Activated CD8-positive, alpha-beta memory T cell treated with anti-CD3 and anti-CD28 coated beads, Interleukin-2, amount 50 U/mL, for 48 hours (primary cell): Measurements from ENCODE around the gene TIMM29.
"Not testable (repeated sequence)": the region's sequence is repeated elsewhere in the genome, so short reads cannot be mapped to it uniquely, and the experiment has no call there.

Experiments used
- DNase-seq: peaks from one replicate; pipeline ENCODE4 v3.0.0-alpha.2; 2020

TIMM29 gene

DNA sequence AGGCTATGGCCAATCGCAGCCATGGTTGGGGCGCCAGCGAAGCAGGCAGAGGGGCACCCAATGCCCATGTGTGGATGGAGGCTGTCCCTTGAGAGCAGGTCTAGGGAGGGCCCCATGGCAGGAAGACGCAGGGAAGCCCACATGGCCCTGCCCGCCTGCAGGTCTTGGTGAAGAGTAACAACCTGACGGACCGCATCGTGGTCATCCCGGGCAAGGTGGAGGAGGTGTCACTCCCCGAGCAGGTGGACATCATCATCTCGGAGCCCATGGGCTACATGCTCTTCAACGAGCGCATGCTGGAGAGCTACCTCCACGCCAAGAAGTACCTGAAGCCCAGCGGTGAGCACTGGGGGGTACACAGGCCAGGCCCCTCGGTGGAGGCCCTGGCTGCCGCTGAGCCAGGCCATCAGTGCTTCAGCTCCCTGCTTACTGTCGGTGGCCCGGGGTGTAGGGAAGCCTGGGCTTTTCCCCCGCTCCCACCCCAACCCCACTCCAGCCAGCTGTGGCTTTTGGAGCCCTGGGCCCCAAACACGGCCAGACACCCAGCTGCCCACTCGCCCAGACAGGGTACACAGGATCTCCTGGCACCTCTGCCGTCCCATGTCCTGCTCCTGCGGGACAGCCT, 14.8 kb upstream of the TIMM29 start:
- DNase-seq: no peak

DNA sequence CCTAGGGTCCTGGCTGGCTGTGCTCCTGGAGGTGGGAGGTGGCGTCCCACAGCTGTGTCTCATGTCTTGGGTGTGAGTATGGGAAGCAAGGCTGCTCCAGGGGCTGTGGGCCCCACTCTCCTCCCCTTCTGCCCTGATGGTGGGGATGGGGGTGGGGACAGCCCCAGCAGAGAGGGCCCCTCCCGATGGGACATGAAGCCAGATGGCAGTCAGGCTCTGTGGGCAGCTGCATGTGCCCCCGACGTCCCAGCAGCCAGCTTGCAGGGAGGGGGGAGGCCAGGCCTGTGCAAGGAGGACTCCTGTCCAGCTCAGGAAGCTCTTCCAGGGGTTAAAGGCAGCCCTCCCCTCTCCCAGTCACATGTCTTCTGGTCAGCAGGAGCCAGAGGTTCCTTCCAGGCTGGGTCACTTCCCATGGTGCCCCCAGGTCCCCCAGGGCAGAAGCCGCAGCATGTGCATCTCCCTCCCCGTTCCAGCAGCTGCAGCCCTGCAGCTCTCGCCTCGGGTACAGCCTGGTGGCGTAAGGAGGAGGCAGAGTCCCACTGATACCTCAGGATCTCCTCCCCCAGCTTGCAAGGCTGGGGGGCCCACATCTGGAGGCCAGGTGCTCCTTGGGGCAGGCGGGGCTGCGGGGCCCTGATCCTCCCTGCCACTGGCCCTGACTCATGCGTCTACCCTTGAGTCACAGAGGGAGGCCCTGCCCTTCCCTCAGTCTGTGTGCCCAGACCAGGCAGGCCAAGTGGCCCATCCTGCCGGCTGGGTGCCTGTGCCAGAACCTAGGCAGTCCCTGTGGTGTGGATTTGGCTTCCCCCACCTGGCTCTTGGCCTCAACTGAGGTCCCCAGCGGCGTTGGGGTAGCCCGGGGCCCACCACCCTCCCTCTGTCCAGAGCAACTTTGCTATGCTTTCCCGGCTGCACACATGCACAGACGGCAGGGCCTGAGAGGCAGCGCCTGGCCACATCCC, 13.2 kb upstream of the TIMM29 start:
- DNase-seq: no peak

DNA sequence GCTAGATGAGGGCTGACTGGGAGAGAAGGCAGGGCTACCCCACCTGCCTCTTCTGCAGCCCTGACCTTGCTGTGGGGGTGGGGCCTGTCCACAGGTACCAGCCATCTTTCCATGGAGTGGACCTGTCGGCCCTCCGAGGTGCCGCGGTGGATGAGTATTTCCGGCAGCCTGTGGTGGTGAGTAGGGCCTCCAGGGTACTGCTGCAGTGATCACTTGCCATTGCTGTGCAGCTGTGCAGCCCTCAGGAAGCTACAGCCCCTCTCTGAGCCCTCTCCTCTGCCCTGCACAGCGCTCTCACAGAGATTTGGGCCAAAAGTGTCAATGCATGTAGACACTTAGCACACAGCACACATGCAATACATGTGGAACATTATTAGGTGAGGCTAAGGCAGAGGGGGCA, 12.0 kb upstream of the TIMM29 start:
- no peak for DNase-seq

DNA sequence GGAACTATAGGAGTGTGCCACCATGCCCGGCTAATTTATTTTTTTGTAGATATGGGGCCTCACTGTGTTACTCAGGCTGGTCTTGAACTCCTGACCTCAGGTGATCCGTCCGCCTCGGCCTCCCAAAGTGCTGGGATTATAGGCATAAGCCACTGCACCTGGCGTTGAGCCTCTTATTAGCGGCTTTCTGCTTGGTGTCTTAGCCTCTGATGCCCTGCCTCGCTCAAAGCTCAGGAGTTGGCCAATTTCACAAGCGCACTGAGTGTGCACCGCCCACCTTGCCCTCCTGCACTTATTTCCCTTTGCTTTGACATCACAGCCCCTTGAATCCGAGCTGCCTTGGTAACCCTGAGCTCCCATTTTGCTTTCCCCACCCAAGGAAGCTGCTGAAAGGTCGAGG, 10.3 kb upstream of the TIMM29 start:
- DNase-seq: no peak

DNA sequence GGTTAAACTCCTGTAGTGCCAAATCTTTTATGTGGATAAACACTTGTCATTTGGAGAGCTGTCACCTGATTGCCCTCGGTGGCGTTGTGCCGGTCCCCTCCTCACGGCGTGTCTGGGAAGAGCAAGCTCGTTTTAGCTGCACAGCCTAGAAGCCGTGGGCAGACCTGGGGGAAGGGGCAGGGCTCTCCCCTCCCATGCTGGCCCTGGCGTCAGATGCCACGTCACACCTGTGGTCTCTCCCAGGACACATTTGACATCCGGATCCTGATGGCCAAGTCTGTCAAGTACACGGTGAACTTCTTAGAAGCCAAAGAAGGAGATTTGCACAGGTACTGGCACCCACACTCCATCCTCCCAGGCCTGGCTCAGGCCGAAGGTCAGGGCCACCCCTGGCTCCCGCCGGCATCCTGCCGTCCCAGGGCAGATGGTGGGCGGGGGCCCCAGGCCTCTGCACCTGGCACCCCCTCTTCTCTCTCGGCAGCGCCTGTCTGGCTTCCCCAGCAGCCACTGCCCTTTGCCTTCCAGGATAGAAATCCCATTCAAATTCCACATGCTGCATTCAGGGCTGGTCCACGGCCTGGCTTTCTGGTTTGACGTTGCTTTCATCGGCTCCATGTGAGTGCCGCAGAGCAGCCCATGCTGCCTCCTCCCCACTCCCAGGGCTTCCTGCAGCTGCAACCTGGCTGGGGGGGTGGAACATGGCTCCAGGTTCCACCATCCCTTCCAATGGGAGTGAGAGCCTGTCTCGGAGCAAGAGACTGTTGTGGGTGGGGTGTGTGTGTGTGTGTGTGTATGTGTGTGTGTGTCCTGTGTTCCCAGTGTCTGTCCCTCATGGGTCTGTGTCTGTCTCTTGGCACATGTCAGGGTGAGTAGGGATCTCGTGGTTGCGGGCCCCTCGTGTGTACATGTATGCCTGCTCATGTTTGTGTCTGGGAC, 9.0 kb upstream of the TIMM29 start:
- no peak for DNase-seq

DNA sequence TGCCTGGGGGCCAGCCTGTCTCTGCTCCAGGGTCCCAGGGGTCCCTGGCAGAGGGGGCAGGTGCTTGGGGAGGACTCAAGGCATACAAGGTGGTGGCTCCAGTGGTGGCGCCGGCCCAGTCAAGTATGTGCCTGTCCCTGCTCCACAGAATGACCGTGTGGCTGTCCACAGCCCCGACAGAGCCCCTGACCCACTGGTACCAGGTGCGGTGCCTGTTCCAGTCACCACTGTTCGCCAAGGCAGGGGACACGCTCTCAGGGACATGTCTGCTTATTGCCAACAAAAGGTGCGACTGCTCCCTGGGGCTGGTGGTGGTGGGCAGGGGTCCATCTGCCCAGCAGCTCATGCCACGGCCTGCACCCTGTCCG, 8.3 kb upstream of the TIMM29 start:
- DNase-seq: no peak

DNA sequence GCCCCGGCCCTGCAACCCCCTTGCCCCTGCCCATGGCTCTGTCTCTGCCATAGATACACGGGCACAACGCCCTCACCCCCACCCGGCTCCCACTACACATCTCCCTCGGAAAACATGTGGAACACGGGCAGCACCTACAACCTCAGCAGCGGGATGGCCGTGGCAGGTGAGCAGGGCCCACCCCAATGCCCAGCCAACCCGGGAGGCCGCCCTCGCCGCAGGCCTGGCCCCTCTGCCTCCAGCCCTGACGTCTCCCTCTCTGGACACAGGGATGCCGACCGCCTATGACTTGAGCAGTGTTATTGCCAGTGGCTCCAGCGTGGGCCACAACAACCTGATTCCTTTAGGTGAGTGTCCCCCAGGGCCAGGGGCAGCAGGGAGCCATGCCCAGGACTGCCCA, 7.8 kb upstream of the TIMM29 start:
- DNase-seq: no peak

DNA sequence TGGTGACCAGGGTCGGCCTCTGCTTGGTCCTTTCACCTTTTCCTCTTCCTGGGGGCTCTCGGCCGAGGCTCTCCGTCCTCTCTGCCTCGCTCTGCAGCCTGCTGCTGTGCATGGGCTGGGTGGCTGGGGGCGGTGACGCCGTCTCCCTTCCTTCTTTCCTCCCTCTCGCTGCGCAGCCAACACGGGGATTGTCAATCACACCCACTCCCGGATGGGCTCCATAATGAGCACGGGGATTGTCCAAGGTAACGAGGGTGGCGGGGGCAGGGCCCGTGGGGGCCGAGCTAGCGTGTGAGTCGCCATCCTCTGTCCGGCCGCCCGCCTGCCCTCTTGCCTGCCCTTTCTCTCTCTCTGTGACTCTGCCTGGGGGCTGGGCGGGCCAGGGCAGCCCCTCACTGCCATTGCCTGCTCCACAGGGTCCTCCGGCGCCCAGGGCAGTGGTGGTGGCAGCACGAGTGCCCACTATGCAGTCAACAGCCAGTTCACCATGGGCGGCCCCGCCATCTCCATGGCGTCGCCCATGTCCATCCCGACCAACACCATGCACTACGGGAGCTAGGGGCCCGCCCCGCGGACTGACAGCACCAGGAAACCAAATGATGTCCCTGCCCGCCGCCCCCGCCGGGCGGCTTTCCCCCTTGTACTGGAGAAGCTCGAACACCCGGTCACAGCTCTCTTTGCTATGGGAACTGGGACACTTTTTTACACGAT, 7.3 kb upstream of the TIMM29 start:
- no peak for DNase-seq

DNA sequence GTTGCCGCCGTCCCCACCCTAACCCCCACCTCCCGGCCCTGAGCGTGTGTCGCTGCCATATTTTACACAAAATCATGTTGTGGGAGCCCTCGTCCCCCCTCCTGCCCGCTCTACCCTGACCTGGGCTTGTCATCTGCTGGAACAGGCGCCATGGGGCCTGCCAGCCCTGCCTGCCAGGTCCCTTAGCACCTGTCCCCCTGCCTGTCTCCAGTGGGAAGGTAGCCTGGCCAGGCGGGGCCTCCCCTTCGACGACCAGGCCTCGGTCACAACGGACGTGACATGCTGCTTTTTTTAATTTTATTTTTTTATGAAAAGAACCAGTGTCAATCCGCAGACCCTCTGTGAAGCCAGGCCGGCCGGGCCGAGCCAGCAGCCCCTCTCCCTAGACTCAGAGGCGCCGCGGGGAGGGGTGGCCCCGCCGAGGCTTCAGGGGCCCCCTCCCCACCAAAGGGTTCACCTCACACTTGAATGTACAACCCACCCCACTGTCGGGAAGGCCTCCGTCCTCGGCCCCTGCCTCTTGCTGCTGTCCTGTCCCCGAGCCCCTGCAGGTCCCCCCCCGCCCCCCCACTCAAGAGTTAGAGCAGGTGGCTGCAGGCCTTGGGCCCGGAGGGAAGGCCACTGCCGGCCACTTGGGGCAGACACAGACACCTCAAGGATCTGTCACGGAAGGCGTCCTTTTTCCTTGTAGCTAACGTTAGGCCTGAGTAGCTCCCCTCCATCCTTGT, 6.5 kb upstream of the TIMM29 start:
- no peak for DNase-seq

DNA sequence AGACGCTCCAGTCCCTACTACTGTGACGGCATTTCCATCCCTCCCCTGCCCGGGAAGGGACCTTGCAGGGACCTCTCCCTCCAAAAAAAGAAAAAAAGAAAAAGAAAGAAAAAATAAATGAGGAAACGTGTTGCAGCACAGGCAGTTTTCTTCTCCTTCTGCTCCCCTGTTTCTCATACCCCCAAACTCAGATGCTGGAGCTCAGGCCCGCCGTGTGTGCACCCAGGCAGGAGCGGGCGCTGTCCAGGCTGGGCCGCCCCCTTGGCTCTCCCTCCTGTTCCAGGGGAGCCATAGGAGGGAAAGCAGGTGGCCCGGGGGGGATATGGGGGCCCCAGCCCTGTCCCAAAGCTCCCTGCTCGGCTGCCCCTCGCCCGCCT, 6.0 kb upstream of the TIMM29 start:
- DNase-seq: no peak

DNA sequence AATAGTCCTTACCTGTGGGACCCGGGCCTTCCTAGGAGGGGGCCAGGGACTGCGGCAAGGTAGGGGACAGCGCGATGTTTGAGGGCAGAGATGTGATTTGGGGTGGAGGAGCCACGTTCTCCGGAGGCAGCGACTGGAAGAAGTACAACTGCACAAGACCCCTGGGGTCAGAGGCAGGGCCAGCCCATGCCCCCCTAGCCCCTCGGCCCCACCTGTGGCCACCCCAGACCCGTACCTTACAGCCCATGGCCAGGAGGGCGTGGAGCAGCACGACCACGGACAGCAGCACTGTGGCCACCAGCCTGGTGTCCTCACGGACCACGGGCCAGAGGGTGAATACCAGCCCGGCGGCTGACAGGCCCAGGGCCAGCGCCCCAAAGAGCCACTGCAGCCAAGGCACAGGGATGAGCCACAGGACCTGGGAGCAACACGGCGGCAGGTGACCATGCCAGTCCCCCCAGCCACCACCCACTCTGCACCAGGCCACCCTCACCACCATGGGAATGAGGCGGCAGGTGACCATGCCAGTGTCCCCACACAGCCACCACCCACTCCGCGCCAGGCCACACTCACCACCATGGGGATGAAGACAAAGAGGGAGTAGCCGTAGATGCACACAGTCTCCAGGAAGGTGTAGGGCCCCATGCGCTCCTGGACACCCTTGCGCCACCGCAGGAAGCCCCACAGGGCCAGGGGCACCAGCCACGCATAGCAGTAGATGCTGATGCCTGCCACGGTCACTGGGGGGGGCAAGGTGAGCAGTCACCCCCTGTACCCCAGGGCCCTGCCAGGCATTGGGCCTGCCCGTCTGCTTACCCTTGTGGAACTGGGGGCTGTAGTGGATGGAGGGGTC, 5.1 kb upstream of the TIMM29 start:
- DNase-seq: no peak

DNA sequence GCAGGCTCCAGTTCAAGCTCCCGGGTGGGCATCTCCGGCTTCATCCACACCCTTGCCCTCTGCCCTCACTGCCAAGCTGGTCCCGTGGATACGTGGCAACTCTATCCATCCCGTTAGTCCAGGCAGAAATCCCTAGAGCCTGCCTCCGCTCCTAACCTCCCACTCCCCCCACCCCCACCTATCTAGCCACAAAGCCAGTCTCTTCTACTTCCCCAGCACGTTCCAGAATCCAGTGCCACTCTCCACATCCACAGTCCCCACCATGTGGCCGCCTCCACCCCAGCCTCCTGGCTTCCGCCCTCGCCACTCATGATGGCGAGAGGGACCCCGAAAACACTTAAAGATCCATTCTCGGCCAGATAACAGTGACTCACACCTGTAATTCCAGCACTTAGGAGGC, 4.0 kb upstream of the TIMM29 start:
- DNase-seq: no peak

DNA sequence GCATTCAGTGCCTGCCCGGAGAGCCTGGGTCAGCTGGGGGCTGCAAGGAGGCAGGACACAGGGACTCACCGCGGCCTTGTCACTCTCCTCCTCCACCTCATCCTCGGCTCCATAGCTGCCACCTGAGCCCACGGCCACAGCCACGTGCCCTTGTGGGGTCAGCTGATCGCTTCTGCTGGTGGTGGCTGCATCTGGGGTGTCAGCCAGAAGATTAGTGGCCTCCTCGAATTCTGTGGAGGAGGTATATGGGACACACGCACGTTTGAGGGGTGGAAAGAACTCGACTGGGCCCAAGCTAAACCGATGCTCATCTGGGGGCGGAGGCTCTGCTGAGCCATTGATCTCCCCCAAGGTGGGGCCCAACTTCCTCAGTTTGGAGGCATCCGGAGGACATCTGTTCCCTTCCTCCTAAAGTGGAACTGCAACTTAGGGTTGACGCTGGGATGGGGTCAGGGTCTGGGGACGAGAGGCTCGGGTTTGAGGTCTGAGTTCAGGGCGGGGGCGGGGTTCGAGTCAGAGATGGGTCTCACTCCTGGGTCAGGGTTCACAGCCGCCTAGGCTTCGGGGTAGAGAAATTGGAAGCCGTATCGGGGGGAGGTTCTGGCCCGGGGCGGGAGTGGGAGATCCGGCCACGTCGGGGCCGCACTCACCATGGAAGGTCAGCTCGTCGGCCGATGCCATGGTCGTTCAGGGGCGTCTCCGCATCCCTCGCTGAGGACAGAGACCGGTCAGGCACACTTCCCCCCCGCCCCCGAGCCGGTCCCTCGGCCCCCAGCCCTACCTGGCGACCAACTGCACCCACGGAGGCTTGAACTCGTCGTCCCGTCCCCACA, 665 bp upstream of the TIMM29 start:
- DNase-seq: no peak

DNA sequence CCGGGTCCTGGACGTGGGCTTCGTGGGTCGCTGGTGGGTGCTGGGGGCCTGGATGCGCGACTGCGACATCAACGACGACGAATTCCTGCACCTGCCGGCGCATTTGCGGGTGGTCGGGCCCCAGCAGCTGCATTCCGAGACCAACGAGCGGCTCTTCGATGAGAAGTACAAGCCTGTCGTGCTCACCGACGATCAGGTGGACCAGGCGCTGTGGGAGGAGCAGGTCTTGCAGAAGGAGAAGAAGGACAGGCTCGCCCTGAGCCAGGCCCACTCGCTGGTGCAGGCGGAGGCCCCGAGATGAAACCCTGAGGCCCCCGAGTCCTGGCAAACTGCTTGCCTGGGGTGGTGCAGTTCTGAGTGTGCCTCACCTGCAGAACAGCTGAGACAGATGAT, 787 bp downstream of the TIMM29 start:
- DNase-seq: no peak

DNA sequence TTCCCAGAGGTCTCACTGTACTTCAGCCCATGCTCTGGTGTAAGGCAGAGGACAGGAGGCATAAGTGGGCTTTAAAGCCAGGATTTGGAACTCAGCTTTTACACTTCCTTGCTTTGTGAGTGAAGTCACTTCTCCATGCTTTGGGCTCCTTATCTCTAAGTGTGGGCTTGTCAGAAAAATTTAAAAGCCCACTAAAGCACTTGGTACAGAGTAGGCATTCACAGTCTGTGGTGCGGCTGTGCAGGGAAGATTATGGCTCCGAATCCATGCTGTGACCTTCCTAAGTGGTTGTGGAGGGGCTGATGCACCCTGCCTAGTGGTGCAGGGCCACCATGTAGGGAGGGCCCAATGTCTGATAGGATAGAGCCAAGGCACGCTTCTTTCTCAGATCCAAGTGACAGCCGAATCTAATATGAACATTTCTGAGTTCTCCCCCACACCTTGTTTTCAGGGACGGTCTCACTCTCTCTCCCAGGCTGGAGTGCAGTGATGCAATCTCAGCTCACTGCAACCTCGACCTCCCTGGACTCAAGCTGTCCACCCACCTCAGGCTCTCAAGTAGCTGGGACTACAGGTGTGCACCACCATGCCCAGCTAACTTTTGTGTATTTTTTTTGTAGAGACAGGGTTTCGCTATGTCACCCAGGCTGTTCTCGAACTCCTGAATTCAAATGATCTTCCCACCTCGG, 6.9 kb downstream of the TIMM29 start:
- no peak for DNase-seq

DNA sequence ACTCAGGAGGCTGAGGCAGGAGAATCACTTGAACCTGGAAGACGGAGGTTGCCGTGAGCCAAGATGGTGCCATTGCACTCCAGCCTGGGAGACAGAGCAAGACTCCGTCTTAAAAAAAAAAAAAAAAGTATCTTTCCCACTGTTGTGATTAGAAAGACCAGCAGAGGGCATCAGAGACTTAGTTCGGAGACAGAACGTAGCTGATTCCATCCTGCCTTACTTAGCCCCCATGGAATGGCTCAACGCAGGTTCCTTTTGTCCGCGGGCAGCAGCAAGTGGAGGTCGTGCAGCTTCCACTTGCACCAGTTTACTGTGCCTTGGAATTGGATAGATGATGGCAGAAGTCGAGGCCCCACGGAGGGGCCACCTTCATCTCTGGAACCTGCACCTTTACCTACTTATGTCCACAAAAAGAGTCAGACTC, 8.1 kb downstream of the TIMM29 start:
- DNase-seq: no peak

DNA sequence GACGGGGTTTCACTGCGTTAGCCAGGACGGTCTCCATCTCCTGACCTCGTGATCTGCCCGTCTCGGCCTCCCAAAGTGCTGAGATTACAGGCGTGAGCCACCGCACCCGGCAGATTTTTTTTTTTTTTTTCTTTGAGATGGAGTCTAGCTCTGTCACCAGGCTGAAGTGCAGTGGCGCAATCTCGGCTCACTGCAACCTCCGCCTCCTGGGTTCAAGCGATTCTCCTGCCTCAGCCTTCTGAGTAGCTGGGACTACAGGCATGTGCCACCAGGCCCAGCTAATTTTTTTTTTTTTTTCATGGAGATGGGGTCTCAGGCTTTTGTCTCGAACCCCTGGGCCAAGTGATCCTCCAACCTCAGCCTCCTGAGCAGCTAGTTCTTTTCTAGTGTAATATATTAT, 13.0 kb downstream of the TIMM29 start:
- not testable (repeated sequence) for DNase-seq

DNA sequence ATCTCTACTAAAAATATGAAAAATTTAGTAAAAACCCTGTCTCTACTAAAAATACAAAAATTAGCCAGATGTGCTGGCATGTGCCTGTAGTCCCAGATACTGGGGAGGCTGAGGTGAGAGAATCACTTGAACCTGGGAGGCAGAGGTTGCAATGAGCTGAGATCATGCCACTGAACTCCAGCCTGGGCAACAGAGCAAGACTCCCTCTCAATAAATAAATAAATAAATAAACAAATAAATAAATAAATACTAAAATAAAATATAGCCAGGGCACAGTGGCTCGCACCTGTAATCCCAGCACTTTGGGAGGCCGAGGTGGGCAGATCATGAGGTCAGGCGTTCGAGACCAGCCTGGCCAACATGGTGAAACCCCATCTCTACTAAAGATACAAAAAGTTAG, 14.8 kb downstream of the TIMM29 start:
- not testable (repeated sequence) for DNase-seq

DNA sequence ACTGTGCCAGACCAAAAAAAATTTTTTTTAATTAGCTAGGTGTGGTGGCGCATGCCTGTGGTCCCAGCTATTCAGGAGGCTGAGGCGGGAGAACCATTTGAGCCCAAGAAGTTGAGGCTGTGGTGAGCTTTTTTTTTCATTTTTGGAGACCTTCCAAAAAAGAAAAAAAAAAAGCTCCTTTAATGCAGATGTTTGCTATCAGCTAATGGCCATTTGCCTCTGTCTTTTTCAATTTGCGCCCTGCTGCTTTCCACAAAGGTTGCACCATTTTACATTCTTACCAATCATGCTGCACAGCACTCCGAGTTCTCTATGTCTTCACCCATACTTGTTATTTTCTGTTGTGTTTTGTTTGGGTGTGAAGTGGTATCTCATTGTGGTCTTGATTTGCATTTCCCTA, 16.7 kb downstream of the TIMM29 start:
- no peak for DNase-seq
